ENCODE measurements around the gene DRD2.

Gene DRD2

DNA sequence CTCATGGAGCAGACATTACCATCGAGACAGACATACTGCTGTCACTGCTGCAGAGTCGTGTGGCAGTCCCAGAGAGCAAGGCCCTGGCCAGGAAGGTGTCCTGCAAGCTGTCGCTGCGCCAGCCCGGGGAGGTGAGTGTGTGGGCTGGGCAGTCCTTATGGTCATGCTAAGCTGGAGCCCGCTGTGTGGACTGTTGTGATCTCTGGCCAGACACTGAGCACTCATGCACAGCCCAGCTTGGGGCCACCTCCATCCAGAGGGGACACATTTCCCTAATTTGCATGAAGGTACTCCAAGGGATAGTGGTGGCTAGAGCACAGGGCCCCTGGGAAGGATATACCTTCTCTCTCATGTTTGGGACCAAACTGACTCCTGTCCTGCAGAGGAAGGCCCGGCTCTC is 78.0 kb downstream of the DRD2 start:
- DNase-seq, result no peak

DNA sequence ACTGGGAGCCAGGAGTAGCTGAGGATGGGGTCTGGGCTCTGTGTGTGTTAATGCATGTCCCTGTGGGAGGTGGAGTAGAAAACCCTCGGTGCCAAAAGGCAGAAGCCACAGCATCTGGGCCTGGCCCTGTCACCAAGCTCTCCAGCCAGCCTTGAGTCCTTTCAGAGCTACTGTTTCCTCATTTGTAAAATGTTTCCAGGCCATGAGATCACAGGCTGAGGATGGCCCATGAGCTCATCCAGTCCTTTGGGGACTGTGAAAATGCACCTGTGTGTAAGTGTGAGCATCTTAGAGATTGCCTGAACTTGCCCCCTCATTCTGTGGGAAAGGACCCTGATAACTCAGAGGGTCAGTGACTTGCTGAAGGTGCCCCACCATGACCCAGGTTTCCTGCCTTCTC is 78.5 kb downstream of the DRD2 start:
- no peak for DNase-seq

DNA sequence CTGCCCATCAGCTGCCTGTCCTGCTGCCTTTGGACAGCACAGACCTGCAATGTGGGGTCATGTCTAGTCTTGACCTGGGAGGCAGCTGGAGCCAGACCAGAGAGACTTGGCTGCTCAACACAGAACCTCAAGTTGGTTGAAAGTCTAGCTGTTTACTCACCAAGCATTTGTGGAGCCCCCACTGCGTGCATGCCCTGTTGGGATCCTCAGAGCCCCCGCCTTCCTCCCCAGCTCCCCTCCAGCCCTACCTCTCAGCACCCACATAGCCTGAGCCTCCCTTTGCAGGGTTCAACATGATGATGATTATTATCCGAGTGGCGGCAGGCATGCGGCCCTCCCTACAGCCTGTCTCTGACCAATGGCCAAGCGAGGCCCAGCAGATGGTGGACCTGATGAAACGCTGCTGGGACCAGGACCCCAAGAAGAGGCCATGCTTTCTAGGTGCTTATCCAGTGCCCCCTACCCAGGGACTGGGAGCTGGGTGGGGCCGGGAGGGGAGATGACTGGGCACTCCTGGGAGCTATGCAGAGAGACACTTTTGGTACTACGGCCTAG is 79.3 kb downstream of the DRD2 start:
- DNase-seq, result no peak

DNA sequence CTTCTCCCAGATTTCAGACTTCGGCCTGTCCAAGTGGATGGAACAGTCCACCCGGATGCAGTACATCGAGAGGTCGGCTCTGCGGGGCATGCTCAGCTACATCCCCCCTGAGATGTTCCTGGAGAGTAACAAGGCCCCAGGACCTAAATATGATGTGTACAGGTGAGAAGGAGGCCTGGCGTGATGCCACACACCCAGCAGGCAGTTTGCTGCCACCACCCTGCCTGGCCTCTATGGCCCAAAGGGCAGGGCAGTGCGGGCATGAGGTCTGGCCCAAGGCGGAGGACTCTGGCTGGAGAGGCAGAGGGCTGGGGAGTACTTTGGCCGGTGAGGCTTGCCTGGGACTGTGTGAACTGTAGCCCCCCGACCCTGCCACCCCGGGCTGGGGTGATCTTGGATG is 80.3 kb downstream of the DRD2 start:
- DNase-seq, result no peak

DNA sequence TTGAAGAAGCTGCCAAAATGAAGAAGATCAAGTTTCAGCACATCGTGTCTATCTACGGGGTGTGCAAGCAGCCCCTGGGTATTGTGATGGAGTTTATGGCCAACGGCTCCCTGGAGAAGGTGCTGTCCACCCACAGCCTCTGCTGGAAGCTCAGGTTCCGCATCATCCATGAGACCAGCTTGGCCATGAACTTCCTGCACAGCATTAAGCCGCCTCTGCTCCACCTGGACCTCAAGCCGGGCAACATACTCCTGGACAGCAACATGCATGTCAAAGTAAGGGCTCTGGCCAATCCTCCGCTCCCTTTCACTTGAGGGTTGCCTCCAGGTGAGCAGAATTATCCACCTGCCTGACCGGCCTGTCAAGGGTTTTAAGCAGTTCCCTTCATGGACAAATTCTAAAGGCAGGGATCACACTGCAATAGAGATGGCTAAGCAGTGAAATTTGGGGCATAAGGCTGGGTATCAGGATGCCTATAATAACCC is 81.7 kb downstream of the DRD2 start:
- no peak for DNase-seq

DNA sequence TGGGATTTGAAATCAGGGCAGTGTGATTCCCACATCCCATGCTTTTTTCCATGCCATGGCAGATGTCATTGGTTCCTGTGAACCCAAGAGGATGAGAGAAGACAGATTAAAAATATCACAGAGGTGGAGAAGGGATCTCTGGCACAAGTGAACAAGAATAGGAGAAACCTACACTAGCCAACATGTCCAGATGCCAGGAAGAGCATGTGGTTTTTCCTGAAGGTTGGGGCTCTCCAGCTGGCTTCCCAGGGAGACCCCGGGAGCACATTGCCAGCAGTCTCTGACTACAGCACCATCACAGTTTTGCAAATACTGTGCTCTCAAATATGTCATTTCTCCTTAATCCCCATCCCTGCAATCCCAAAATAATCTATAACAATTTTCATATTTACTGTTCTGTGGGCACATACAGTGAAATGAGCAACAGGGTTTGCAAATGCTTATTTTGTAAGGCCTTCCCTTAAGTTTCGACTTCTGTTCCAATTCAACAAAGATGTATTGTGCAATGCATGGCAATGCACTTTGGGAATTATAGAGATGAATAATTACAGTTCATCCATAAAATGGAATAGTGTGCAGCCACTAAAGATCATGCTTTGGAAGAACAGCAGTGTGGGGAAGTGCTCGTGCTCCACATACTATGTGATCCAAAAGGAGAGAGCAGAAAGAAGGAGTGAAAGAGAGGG is 82.8 kb downstream of the DRD2 start:
- no peak for DNase-seq

DNA sequence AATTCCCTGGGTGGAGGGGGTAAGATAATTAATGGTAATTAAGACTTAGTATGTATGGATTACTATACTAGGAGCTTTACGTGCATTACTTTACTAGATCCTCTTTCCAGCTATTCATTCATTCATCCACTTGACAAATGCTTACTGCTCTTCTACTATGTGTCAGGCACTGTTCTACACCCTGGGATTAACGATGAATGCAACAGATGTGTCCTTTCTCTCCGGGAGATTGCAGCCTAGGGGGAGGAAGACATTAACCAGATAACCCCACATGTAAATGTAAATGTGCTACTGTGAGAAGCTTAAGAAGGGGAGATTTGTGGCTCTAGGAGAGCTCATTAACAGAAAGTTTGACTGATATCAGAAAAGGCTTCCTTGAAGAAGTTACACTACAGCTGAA is 85.9 kb downstream of the DRD2 start:
- no peak for DNase-seq

DNA sequence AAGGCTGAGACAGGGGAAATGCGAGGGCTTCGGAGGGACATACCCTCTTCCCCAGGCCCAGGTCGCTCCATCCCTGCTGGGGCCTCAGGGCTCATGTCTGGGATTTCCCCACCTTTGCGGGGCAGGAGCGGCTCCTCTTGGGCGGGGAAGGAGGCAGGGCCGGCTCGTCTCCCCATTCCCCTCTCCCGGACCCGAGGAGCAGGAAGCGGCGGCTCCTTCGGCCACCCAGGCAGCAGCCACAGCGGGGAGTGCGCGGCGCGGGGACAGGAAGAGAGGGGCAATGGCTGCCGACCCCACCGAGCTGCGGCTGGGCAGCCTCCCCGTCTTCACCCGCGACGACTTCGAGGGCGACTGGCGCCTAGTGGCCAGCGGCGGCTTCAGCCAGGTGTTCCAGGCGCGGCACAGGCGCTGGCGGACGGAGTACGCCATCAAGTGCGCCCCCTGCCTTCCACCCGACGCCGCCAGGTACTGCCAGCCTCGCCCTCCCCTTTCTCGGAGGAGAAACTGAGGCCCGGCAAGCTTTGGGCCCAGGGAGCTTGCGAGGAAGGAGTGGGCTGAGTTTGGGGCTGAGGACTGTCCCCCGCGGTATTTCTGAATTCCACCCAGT is 87.5 kb downstream of the DRD2 start, which contains the start of gene ANKK1:
Gene ANKK1, plus strand, starts transcription at position 175 of the 607 bp plus-strand sequence. Its CDS starts 106 bp downstream, at position 281.
- no peak for DNase-seq

DNA sequence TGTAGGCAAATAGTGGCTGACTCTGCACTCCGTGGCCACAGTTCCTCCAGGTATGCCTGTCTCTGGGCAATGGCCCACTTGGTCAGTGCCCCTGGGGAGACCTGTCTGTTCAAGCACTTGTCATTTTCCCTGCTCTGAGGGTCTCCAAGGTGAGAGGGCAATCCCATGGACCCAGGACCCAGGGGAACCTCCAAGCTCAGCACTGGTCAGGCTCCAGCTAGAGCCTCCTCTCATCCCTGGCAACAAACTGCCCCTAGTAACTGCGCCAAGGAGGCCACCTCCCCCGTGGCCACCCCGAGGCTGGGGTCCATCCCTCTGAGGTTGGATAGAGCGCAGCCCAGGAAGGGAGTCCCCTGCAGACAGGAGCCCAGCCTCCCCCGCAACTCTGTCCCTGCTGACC is 88.3 kb downstream of the DRD2 start:
- DNase-seq, result no peak

DNA sequence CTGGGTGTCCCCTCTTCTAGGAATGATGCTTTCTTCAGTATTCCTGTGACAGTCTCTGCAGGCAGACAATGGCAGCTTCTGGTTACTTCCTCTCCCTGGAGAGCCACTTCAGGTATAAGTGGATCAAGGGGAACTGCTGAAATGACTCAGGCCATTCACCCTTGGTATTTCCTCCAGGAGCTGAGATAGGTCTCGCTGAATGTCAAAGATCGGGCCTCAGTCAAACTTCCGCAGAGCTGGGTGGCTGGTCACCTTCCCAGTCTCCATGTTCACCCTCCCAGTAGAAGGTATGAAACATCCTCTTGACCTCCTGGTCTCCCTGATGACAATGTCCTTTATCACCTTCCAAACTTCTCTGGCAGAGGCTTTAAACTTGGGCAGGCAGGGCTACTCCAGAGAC is 89.4 kb downstream of the DRD2 start:
- no peak for DNase-seq

DNA sequence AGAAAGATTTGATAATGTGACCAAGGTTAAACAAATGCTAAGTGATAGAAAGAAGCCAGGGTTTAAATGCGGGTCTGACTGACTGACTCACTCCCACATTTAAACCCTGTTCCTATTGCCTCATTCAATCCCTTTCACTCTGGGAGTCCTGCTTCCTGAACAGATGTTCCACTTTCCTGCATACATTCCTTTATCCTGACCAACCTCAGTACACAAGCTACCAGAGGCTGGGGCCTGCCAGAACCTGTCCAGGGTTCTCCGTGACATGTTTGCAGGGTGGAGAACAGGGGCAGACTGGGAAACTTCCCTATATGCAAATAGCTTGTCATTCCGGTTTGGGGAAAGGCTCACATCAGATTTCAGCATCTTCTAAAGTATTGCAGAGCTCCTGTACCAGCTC is 90.6 kb downstream of the DRD2 start:
- DNase-seq, result no peak

DNA sequence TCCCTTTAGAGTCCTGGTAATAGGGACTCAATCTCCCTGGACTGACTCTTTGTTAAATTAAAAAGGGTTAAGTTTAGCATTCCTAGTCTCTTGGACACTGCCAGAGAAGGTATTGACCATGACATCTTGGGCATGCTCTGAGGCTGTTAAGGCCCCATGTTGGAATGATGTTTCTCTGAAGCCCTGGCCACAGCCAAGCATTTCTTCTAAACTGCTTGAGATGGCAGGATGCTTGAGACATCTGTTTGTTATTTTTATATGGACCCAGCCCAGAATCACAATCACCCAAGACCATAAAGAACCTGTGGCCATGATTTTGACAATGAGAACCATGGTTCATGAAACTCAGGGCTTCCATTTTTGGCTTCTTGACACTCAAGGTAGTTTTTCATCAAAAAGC is 93.1 kb downstream of the DRD2 start:
- no peak for DNase-seq

DNA sequence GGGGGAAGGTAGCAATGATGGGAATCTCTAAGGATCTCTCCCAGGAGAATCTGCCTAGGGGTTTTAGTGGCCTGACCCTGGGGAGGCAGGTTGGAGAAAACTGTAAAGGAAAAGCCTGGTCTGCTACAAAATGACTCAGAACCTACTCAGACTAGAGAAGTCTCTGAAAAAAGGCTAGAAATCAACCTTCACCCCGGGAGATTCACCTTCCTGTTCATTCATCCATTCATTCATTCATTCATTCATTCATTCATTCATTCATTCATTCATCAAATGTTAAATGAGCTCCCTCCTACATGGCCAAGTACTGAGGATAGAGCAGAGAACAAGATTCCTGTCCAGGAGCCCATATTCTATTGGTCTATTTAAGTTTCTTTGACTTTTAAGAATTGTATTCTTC is 96.5 kb downstream of the DRD2 start:
- no peak for DNase-seq

DNA sequence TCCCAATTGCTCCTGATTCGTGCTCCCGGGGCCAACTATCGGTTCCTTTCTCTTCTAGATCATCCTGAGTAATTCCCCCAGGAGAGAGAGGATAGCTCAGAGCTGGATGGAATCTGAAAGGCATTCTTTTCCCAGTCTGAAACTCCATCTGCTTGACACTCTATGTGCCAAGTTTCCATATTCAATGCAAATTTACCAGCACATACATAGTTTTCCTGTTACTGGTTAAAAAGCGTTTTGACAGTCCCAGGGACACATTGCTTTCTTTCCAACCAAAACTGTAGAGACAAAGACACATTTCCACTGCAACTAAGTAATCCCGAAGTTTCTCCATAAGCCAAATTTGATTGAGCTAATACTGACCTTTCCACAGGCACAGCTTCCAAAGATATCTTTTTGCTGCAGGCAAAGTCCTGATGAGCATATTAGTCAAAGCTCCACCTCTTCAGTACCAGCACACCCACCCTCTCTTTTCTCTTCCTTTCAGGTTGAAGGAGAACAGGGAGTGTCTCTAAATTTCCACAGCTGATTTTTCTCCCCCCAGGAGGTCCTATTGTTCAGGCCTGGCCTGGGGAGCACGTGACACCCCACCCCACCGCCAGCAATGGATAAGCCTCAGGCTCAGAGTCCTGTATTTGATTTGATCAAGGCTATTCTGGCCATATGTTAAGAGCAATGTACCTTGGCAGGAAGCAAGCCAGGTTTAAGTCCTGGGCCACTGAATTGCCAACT is 97.4 kb downstream of the DRD2 start:
- no peak for DNase-seq

DNA sequence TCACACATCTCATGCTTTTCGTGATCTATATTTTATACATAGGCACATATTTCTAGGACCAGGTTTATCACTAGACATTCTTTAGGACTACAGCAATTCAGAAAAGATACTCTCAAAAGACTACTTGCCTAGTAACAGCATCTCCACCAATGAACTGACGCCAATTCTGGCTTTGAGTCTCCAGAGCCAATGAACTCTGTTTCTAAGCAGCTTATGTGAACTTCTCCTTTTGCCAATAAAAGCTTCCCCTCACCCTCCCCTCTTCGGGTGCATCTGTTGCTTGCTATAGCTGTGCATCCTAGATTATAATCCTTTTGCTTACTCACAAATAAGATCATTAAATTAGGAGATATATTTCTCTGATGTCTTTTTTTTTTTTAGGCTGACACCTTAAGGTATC is 99.0 kb downstream of the DRD2 start:
- no peak for DNase-seq

DNA sequence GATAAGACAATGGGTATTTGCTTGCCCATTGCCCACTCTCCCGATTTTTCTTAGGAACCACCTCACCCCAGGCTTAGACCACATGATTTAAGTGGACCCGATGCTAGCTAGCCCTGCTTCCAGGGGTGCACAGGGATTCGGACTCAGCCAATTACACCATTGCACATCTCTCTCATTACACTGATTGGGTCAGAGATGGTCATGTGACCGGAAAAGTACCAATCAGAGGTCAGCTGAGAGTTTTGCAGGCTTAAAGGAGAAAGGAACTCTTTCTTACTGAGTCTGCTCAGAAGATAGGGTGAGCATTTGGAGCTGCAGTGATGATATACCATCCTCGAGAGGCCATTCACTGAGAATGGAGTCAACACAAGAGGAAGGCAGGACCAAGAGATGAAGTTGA is 99.8 kb downstream of the DRD2 start:
- DNase-seq, result no peak

DNA sequence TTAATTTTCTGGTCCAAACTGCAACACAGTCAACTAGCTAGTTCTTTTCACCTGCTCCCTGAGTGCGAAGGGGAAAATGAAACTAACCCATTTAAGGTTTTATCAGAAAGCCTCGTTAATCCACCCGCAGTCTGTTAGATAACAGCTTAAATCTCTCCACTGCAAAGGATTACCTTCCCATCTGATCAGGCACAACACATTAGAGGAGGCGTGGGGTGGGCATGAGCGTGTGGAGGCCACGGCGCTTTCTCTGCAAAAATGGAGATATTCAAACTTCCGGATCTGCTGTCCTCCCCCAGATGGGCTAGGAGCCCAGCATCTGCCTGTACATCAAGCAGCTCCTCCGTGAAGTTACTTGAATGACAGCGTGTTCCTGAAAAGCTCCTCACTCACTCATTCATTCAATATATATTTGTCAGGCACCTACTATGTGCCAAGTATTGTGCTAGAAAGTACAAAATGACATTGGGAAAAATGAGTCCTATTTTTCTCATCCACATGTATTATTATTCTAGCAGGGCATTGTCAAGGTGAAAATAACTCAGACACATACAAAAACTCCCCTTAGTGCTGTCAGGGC is 101.1 kb downstream of the DRD2 start:
- no peak for DNase-seq

DNA sequence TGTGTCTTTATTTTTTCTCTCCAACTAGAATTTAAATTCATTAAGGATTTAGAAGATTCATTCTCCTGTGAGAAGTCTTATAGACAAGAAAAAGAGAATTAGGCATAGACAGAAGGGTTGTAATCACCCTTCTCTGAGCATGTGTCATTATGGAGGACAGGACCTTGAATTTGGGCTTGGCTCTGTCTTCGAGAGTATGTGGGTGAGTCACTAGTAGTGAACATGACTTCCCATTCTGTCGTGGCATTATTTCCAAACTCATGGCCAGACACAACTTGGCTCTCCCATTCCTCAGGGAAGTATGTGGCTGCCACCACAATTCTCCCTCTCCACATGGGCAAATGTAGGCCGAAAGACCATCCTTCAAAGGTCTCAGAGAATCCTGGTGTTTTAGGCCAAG is 101.9 kb downstream of the DRD2 start:
- DNase-seq, result no peak

DNA sequence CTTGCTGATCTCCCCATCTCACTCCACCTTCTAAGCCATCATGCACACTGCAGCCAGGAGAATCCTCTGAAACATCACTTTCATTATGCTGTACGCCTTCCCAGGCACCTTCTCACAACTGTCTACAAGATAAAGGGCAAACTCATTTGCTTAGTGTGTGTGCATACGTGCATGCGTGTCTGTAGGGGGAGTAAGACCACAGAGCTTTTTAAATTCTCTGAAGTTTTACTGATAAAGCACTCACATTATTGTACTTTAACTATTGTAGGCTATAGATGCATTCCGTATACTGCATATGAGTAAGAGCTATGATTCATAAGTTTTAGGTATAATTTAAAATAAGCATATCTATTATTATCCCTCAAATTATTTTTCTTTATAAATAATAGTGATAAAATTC is 102.9 kb downstream of the DRD2 start:
- DNase-seq, result no peak

DNA sequence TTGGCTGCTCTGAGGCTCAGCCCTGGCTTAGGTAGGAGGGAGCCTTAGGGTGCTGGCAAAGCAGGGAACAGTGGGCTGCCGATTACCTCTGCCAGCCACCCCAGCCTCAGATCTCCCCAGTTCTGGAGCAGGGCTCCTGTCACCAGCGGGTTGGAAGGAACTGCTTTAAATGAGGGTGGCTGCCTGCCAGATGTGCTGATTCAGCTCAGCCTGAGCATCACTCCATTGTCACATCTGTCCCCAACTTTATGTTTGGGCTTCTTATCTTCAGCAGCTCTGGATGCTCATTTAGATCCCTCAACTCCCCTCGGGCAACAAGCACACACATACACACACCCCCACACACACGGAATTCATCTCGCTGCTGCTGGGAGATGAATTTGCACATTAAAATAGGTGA is 104.6 kb downstream of the DRD2 start:
- no peak for DNase-seq

DNA sequence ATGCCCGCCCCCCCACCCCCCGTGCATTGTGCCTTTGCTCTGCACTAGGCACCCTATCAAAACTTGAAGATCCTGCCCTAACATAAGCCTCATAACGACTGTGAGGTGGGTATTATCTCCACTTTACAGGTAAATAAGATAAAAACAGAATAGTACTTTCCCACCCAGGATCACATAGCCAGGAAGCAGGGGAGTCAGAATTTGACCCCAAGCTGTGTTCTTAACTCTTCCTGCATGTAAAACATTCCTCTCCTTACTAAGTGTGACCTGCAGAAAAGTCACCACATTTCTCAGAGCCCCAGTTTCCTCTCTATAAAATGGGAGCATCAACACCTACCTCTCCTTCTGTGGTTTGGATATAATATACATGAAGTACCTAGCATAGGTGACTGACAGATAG is 105.8 kb downstream of the DRD2 start:
- DNase-seq, result no peak

DNA sequence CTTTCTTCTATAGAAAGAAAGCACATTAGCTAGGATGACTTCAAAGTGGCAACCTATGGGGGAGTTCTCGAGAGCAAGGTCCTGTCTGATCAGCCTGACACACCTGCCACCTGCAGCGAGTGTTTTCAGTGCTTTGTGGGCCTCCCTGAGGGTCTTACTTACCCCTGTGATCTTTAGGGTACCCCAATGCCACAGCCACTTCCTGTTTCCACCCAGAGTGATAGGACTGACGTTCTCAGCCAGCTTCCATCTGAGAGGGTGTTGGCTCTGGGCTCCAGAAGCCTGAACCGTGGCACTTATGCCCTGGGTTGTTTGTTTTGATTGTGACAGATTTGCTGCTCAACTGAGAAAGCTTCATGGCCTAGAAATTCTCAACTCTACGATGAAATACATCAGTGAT is 109.3 kb downstream of the DRD2 start:
- DNase-seq, result no peak

DNA sequence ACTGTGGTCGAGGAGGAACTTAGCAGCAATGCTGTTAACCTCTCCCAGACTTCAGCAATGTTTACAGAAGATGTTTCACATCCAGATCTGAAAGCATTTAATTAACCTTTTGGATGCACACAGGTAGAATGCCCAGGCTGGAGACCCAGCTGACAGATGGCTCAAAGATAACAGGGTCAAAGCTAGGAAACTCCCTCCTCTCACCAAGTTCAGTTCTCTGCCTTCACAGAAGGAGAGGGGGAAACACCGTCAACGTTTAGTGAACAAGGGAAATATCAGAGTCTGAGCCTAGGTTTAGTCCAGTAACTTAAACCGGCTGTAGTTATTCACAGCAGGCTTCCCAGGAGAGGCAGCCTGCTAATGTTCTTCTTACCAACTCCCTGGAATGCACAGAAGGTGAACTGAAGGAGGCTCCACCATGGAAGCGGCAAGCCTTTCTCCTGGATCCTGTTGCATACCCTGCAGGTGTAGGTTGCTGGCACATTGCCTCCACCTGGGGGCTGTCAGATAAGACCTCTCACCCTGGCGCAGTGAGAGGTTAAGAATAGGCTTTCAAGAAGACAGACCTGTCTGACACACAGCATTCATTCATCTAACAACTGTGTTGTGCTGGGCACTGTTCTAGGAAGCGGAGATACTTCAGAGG is 111.1 kb downstream of the DRD2 start:
- no peak for DNase-seq

Data from activated CD4-positive, alpha-beta T cell treated with anti-CD3 and anti-CD28 coated beads for 4 hours (primary cell).